Skeletal muscle tissue (tissue), 4 donors: Measurements from ENCODE around the gene VSIG10. TPM values are rescaled to one million over a fixed set of nuclear protein-coding genes. Genes with fewer than 3 reads are reported as not detected.
A peak's percentile ranks its signal among the peaks of the same experiment; 100 is the strongest.
"Not testable (repeated sequence)": the region's sequence is repeated elsewhere in the genome, so short reads cannot be mapped to it uniquely, and the experiment has no call there.

Source experiments
- H3K27ac ChIP-seq: one replicate; pipeline ENCODE4 v1.7.0; 2013; ENCODE audit warnings: mild to moderate bottlenecking, low read depth, low read length, inconsistent platforms
- H3K27me3 ChIP-seq, 3 donors: one replicate each; pipeline ENCODE4 v1.7.0; 2013; ENCODE audit warnings: low read length in 3 of 3; ENCODE audit not compliant: control insufficient read depth in 3 of 3, insufficient read depth in 3 of 3
- H3K36me3 ChIP-seq, 3 donors: one replicate each; pipeline ENCODE4 v1.7.0; 2013; ENCODE audit warnings: low read length in 3 of 3; ENCODE audit not compliant: control insufficient read depth in 3 of 3, insufficient read depth in 3 of 3
- H3K4me1 ChIP-seq, 3 donors: one replicate each; pipeline ENCODE4 v1.7.0; 2013; ENCODE audit warnings: low read length in 3 of 3, mild to moderate bottlenecking in 3 of 3; ENCODE audit not compliant: control insufficient read depth in 3 of 3, insufficient read depth in 3 of 3
- H3K4me3 ChIP-seq, 3 donors: one replicate each; pipeline ENCODE4 v1.7.0; 2013; ENCODE audit warnings: low read length in 3 of 3
- H3K9ac ChIP-seq, 3 donors: one replicate each; pipeline ENCODE4 v1.7.0; 2013; ENCODE audit warnings: low read length in 3 of 3, mild to moderate bottlenecking in 3 of 3, moderate library complexity in 2 of 3, low read depth in 1 of 3
- H3K9me3 ChIP-seq, 3 donors: one replicate each; pipeline ENCODE4 v1.7.0; 2013; ENCODE audit warnings: low read length in 3 of 3; ENCODE audit not compliant: control insufficient read depth in 3 of 3
- total RNA-seq: library from RNA; depleted of rRNA; stranded (reverse); fragments of >200 nt; gene quantifications from one replicate; pipeline ENCODE4 v1.2.3, GENCODE V29; 2014
- donor health status: Osteomylitis.

The VSIG10 gene
- total RNA-seq, 1 donor from 2014 or later, result 20.4 TPM

DNA sequence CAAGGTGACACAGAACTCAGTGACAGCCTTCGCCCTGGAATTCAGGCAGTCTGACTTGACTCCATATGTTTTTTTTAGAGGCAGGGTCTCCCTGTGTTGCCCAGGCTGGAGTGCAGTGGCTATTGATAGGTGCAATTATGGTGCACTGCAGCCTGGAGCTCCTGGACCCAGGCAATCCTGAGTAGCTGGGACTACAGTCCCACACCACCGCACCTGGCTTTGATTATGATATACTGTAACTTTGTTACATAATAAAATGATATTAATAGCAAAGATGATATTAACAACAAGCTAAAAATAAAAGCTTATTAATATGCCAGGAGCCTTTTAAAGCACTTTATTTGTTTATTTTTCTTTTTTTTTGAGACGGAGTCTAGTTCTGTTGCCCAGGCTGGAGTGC lies 9.8 kb downstream of the VSIG10 start:
- Histone ChIP-seq H3K9me3 (no peaks in the 10 kb centered on the region), H3K4me3 (no peak overlapping the region), H3K4me1 (peaks cover 0 to 5% (median 2%) of the 10 kb centered on the region in 3 donors), H3K27ac (peak overlapping the region; percentile 62), H3K9ac (no peak overlapping the region), H3K27me3 (no peaks in the 10 kb centered on the region), H3K36me3 (peaks cover 9 to 19% (median 10%) of the 10 kb centered on the region in 3 donors)

GRCh38 chr12:118089782-118090181 lies 14.0 kb downstream of the VSIG10 start:
- peaks cover 0 to 5% (median 2%) of the 10 kb centered on the region in 3 donors for H3K4me1 ChIP-seq
- no peak overlapping the region for H3K9ac ChIP-seq
- H3K27ac ChIP-seq, result no peak overlapping the region
- no peak overlapping the region for H3K4me3 ChIP-seq
- H3K27me3 ChIP-seq, result no peaks in the 10 kb centered on the region
- peaks cover 5 to 19% (median 9%) of the 10 kb centered on the region in 3 donors for H3K36me3 ChIP-seq
- H3K9me3 ChIP-seq, result no peaks in the 10 kb centered on the region

DNA sequence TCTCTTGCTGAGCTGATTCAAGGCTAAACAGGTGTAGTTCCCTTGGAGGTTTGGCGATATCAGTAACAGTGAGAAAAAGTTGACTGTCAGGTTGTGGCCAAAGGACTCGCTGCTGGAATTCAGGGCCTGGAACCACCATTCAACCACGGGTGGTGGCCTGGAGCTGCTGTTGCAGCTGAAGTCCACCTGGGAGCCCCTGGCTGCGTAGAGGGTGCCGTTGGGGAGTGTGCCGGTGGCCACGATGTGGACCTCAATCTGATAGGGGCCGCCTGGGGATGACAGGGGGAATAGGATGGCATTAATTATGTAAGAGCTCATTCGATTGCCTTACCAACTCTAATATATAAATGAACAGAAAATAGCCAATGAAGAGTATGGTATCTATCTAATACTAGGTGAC lies 21.6 kb downstream of the VSIG10 start:
- H3K27me3 ChIP-seq, result no peaks in the 10 kb centered on the region
- H3K9ac ChIP-seq, result no peak overlapping the region
- H3K9me3 ChIP-seq, result no peaks in the 10 kb centered on the region
- H3K36me3 ChIP-seq, result peaks cover 27 to 39% (median 31%) of the 10 kb centered on the region in 3 donors
- H3K27ac ChIP-seq, result no peak overlapping the region
- no peak overlapping the region for H3K4me3 ChIP-seq
- no peaks in the 10 kb centered on the region for H3K4me1 ChIP-seq

- H3K9ac ChIP-seq, H3K4me3 ChIP-seq, H3K4me1 ChIP-seq, H3K27ac ChIP-seq, H3K27me3 ChIP-seq, H3K9me3 ChIP-seq: not testable (repeated sequence)
- peaks cover 28 to 44% (median 33%) of the 10 kb centered on the region in 3 donors for H3K36me3 ChIP-seq
Observed at GRCh38 chr12:118081521-118081920, 22.3 kb downstream of the VSIG10 start.

DNA sequence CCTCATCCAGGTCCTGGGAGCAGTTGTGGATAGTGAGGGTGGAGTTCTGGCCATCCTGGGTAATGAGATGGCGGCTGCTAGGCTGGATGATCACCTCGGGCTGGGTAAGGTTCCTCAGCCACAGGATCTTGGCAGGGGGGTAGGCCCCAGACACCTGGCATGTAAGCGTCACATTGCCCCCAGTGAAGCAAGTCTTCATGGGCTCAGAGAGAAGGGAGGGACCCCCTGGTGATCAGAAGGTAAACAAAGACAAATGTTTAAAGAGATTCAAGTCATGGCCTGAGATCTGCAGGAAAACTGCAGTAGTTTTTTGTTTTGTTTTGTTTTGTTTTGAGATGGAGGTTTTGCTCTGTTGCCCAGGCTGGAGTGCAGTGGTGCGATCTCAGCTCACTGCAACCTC lies 30.0 kb downstream of the VSIG10 start:
- H3K27ac ChIP-seq, result no peak overlapping the region
- H3K9me3 ChIP-seq, result no peaks in the 10 kb centered on the region
- H3K4me3 ChIP-seq, result no peak overlapping the region
- H3K27me3 ChIP-seq, result no peaks in the 10 kb centered on the region
- H3K9ac ChIP-seq, result no peak overlapping the region
- no peaks in the 10 kb centered on the region for H3K4me1 ChIP-seq
- H3K36me3 ChIP-seq, result peaks cover 28 to 31% (median 29%) of the 10 kb centered on the region in 3 donors

- Histone ChIP-seq H3K27ac (no peak overlapping the region), H3K4me1 (no peaks in the 10 kb centered on the region), H3K36me3 (peaks cover 20 to 25% (median 20%) of the 10 kb centered on the region in 3 donors), H3K4me3 (no peak overlapping the region), H3K9ac (no peak overlapping the region), H3K9me3 (no peaks in the 10 kb centered on the region), H3K27me3 (no peaks in the 10 kb centered on the region)
Observed at GRCh38 chr12:118070650-118071049, 33.2 kb downstream of the VSIG10 start.

GRCh38 chr12:118068445-118068844 lies 35.4 kb downstream of the VSIG10 start:
- Histone ChIP-seq H3K27ac (no peak overlapping the region), H3K4me3 (no peak overlapping the region), H3K4me1 (no peaks in the 10 kb centered on the region), H3K9me3 (no peaks in the 10 kb centered on the region), H3K9ac (no peak overlapping the region), H3K27me3 (no peaks in the 10 kb centered on the region), H3K36me3 (peaks cover 17 to 22% (median 19%) of the 10 kb centered on the region in 3 donors)

- Histone ChIP-seq H3K4me1 (peaks cover 1 to 10% (median 4%) of the 10 kb centered on the region in 3 donors), H3K36me3 (peaks cover 5 to 9% (median 7%) of the 10 kb centered on the region in 3 donors), H3K9ac (no peak overlapping the region), H3K9me3 (no peaks in the 10 kb centered on the region), H3K27ac (no peak overlapping the region), H3K4me3 (no peak overlapping the region), H3K27me3 (no peaks in the 10 kb centered on the region)
Observed at GRCh38 chr12:118065380-118065779, 38.4 kb downstream of the VSIG10 start.

DNA sequence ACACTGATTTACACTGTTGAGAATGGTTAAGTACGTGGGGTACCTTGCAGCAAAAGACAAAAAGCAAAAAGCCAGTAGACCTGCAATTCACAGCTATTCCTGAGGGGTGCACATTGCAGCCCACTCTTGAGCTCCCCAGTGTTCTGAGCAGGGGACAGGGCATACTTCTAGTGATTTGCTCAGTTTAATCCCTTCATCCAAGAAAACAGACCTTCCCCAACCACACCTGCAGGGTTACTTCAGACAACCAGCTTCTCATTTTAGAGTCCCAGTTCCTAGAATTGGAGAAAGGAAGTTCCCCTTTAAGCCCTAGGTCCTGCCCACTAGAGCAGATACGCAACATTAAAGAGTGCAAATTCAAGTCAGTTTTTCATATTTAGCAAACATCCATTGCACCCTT lies 39.2 kb downstream of the VSIG10 start:
- Histone ChIP-seq H3K9ac (no peak overlapping the region), H3K4me1 (peaks cover 8 to 13% (median 12%) of the 10 kb centered on the region in 3 donors), H3K9me3 (no peaks in the 10 kb centered on the region), H3K27ac (no peak overlapping the region), H3K27me3 (no peaks in the 10 kb centered on the region), H3K4me3 (no peak overlapping the region), H3K36me3 (peaks cover 4 to 5% (median 5%) of the 10 kb centered on the region in 3 donors)

GRCh38 chr12:118063576-118064391 lies 40.0 kb downstream of the VSIG10 start:
- Histone ChIP-seq H3K36me3 (peaks cover 4 to 5% (median 5%) of the 10 kb centered on the region in 3 donors), H3K27me3 (no peaks in the 10 kb centered on the region), H3K27ac (no peak overlapping the region), H3K9ac (no peak overlapping the region), H3K4me1 (peaks cover 8 to 16% (median 16%) of the 10 kb centered on the region in 3 donors), H3K9me3 (no peaks in the 10 kb centered on the region), H3K4me3 (no peak overlapping the region)
